HG03442 (cell line): ENCODE data around the gene NUDT5.
"Not testable (repeated sequence)": the region's sequence is repeated elsewhere in the genome, so short reads cannot be mapped to it uniquely, and the experiment has no call there.

Experiments
- ATAC-seq: cut with Tn5 transposase; IDR thresholded peaks from one replicate; pipeline ENCODE4 v1.9.1; 2021; ENCODE audit warnings: mild to moderate bottlenecking, moderate library complexity; ENCODE audit not compliant: unreplicated experiment

The NUDT5 gene

GRCh38 chr10:12207114-12207513, 11.4 kb upstream of the NUDT5 start:
- ATAC-seq = no peak

GRCh38 chr10:12205082-12205481, 9.4 kb upstream of the NUDT5 start:
- no peak for ATAC-seq

GRCh38 chr10:12202226-12202625, 6.5 kb upstream of the NUDT5 start:
- ATAC-seq = no peak

- no peak for ATAC-seq
Observed at GRCh38 chr10:12201543-12201942, 5.9 kb upstream of the NUDT5 start.

GRCh38 chr10:12200850-12201249, 5.2 kb upstream of the NUDT5 start:
- no peak for ATAC-seq

GRCh38 chr10:12198156-12198555, 2.5 kb upstream of the NUDT5 start:
- no peak for ATAC-seq

GRCh38 chr10:12196531-12197211, 980 bp upstream of the NUDT5 start:
- no peak for ATAC-seq

GRCh38 chr10:12195281-12195602, 449 bp downstream of the NUDT5 start:
- ATAC-seq = peak; percentile 7

GRCh38 chr10:12194752-12195271, 879 bp downstream of the NUDT5 start:
- ATAC-seq = no peak

GRCh38 chr10:12193193-12193592, 2.5 kb downstream of the NUDT5 start:
- ATAC-seq = no peak

- no peak for ATAC-seq
Observed at GRCh38 chr10:12191715-12192114, 4.0 kb downstream of the NUDT5 start.

GRCh38 chr10:12189426-12189825, 6.3 kb downstream of the NUDT5 start:
- no peak for ATAC-seq

GRCh38 chr10:12188656-12189055, 7.0 kb downstream of the NUDT5 start:
- no peak for ATAC-seq

- ATAC-seq = no peak
Observed at GRCh38 chr10:12187321-12187905, 8.3 kb downstream of the NUDT5 start.

- ATAC-seq = no peak
Observed at GRCh38 chr10:12186323-12186722, 9.4 kb downstream of the NUDT5 start.

GRCh38 chr10:12184165-12184564, 11.5 kb downstream of the NUDT5 start:
- ATAC-seq = no peak

GRCh38 chr10:12181065-12181775, 14.5 kb downstream of the NUDT5 start:
- no peak for ATAC-seq

GRCh38 chr10:12180221-12180974, 15.3 kb downstream of the NUDT5 start:
- no peak for ATAC-seq

GRCh38 chr10:12179606-12180170, 16.0 kb downstream of the NUDT5 start:
- ATAC-seq = no peak

GRCh38 chr10:12177642-12178041, 18.0 kb downstream of the NUDT5 start:
- ATAC-seq = no peak

- ATAC-seq = not testable (repeated sequence)
Observed at GRCh38 chr10:12171512-12171911, 24.2 kb downstream of the NUDT5 start.
